Measurements from ENCODE around the gene C11orf86. TPM values are rescaled to one million over a fixed set of nuclear protein-coding genes. Genes with fewer than 3 reads are reported as not detected.
"Not testable (repeated sequence)": the region's sequence is repeated elsewhere in the genome, so short reads cannot be mapped to it uniquely, and the experiment has no call there.

Gene C11orf86
- total and polyA plus RNA-seq, 10 of the 15 experiments (the other 5 are each of a cell fraction or from before 2014, with no cell fraction given): not detected

DNA sequence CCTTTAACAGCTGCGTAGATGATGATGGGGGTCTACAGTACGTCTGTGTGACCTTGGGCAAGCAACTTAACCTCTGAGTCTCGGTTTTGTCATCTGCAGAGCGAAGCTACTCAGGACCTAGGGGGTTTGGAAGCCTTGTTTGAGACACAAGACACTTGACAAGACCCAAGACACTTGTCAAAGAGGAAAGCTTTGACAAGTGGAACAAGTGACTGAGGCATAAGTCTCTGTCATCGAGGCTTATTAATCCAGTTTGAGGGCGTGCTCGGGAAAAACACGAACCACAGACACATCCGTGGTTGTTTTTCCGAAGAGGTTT lies 16.2 kb upstream of the C11orf86 start (continued):
- TF ChIP-seq, protein P1, sequence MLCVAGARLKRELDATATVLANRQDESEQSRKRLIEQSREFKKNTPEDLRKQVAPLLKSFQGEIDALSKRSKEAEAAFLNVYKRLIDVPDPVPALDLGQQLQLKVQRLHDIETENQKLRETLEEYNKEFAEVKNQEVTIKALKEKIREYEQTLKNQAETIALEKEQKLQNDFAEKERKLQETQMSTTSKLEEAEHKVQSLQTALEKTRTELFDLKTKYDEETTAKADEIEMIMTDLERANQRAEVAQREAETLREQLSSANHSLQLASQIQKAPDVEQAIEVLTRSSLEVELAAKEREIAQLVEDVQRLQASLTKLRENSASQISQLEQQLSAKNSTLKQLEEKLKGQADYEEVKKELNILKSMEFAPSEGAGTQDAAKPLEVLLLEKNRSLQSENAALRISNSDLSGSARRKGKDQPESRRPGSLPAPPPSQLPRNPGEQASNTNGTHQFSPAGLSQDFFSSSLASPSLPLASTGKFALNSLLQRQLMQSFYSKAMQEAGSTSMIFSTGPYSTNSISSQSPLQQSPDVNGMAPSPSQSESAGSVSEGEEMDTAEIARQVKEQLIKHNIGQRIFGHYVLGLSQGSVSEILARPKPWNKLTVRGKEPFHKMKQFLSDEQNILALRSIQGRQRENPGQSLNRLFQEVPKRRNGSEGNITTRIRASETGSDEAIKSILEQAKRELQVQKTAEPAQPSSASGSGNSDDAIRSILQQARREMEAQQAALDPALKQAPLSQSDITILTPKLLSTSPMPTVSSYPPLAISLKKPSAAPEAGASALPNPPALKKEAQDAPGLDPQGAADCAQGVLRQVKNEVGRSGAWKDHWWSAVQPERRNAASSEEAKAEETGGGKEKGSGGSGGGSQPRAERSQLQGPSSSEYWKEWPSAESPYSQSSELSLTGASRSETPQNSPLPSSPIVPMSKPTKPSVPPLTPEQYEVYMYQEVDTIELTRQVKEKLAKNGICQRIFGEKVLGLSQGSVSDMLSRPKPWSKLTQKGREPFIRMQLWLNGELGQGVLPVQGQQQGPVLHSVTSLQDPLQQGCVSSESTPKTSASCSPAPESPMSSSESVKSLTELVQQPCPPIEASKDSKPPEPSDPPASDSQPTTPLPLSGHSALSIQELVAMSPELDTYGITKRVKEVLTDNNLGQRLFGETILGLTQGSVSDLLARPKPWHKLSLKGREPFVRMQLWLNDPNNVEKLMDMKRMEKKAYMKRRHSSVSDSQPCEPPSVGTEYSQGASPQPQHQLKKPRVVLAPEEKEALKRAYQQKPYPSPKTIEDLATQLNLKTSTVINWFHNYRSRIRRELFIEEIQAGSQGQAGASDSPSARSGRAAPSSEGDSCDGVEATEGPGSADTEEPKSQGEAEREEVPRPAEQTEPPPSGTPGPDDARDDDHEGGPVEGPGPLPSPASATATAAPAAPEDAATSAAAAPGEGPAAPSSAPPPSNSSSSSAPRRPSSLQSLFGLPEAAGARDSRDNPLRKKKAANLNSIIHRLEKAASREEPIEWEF (IDR thresholded peaks at IDR 0.05; ENCODE audit: insufficient replicate concordance, low read depth, low read length): no peak
- TF ChIP-seq, protein P2, sequence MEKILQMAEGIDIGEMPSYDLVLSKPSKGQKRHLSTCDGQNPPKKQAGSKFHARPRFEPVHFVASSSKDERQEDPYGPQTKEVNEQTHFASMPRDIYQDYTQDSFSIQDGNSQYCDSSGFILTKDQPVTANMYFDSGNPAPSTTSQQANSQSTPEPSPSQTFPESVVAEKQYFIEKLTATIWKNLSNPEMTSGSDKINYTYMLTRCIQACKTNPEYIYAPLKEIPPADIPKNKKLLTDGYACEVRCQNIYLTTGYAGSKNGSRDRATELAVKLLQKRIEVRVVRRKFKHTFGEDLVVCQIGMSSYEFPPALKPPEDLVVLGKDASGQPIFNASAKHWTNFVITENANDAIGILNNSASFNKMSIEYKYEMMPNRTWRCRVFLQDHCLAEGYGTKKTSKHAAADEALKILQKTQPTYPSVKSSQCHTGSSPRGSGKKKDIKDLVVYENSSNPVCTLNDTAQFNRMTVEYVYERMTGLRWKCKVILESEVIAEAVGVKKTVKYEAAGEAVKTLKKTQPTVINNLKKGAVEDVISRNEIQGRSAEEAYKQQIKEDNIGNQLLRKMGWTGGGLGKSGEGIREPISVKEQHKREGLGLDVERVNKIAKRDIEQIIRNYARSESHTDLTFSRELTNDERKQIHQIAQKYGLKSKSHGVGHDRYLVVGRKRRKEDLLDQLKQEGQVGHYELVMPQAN (conservative IDR thresholded peaks at IDR 0.05): no peak
- TF ChIP-seq, protein P3, sequence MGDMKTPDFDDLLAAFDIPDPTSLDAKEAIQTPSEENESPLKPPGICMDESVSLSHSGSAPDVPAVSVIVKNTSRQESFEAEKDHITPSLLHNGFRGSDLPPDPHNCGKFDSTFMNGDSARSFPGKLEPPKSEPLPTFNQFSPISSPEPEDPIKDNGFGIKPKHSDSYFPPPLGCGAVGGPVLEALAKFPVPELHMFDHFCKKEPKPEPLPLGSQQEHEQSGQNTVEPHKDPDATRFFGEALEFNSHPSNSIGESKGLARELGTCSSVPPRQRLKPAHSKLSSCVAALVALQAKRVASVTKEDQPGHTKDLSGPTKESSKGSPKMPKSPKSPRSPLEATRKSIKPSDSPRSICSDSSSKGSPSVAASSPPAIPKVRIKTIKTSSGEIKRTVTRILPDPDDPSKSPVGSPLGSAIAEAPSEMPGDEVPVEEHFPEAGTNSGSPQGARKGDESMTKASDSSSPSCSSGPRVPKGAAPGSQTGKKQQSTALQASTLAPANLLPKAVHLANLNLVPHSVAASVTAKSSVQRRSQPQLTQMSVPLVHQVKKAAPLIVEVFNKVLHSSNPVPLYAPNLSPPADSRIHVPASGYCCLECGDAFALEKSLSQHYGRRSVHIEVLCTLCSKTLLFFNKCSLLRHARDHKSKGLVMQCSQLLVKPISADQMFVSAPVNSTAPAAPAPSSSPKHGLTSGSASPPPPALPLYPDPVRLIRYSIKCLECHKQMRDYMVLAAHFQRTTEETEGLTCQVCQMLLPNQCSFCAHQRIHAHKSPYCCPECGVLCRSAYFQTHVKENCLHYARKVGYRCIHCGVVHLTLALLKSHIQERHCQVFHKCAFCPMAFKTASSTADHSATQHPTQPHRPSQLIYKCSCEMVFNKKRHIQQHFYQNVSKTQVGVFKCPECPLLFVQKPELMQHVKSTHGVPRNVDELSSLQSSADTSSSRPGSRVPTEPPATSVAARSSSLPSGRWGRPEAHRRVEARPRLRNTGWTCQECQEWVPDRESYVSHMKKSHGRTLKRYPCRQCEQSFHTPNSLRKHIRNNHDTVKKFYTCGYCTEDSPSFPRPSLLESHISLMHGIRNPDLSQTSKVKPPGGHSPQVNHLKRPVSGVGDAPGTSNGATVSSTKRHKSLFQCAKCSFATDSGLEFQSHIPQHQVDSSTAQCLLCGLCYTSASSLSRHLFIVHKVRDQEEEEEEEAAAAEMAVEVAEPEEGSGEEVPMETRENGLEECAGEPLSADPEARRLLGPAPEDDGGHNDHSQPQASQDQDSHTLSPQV (IDR thresholded peaks at IDR 0.05): no peak
- TF ChIP-seq, protein P4, sequence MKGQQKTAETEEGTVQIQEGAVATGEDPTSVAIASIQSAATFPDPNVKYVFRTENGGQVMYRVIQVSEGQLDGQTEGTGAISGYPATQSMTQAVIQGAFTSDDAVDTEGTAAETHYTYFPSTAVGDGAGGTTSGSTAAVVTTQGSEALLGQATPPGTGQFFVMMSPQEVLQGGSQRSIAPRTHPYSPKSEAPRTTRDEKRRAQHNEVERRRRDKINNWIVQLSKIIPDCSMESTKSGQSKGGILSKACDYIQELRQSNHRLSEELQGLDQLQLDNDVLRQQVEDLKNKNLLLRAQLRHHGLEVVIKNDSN (IDR thresholded peaks at IDR 0.05; ENCODE audit: borderline replicate concordance, extremely low read length, insufficient read depth, low read depth, low read length): no peak
- no peak for TF ChIP-seq CREB1 (IDR thresholded peaks at IDR 0.05; ENCODE audit: low read depth)

DNA sequence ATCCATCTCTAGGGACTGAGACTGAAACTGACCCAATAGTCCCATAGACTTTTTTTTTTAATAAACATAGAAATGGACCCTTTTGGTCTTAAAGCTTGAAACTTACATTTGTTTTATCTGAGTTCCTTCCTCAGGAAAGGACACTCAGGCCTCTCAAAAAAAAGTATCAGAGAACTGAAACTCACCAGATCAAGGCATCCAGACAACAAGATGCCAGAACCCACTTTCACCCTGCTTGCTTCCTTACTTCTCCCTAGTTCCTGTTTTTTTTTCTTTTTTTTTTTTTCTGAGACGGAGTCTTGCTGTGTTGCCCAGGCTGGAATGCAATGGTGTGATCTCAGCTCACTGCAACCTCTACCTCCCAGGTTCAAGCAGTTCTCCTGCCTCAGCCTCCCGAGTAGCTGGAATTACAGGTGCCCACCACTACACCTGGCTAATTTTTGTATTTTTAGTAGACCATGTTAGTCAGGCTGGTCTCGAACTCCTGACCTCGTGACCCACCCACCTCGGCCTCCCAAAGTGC lies 13.4 kb upstream of the C11orf86 start:
- H3K9me3 ChIP-seq (replicated peaks; ENCODE audit: control insufficient read depth, insufficient read depth, low read length); intact Hi-C loops (cut with micrococcal nuclease; ENCODE audit: unreplicated experiment); H3K27ac ChIP-seq (ENCODE audit: control insufficient read depth, insufficient read depth); H3K36me3 ChIP-seq (ENCODE audit: control insufficient read depth in 2 of 2, insufficient read depth in 2 of 2, low read length in 1 of 2); in situ Hi-C loops (cut with MboI); CTCF ChIA-PET; RAD21 ChIA-PET (ENCODE audit: unreplicated experiment); POLR2A ChIA-PET; DNase-seq (ENCODE audit: low read depth, low spot score); H3K4me2 ChIP-seq (ENCODE audit: control insufficient read depth, insufficient read depth); H3K4me3 ChIP-seq; BruUV-seq (replicated peaks); H4K20me1 ChIP-seq (ENCODE audit: control insufficient read depth, insufficient read depth); H3K79me2 ChIP-seq (ENCODE audit: control insufficient read depth, insufficient read depth, low read length); SMC1A ChIA-PET (ENCODE audit: uncharacterized antibody, unreplicated experiment); H2AFZ ChIP-seq (ENCODE audit: control insufficient read depth, low read depth, low read length); H3K9ac ChIP-seq (ENCODE audit: control insufficient read depth, insufficient read depth, low read length); FAIRE-seq; H3K27me3 ChIP-seq (replicated peaks in 1 of 2; ENCODE audit: control insufficient read depth in 2 of 2, insufficient read depth in 2 of 2, low read length in 1 of 2); ATAC-seq: not testable (repeated sequence)
- peaks cover 13% of the 10 kb centered on the region for H3K4me1 ChIP-seq (ENCODE audit: control insufficient read depth, insufficient read depth, low read length)
- 12% methylated on average over 4 of the region's 5 CpGs for WGBS (ENCODE audit: insufficient coverage, insufficient replicate concordance, low lambda C conversion rate, missing lambda C conversion rate)
